Psoas muscle (tissue), 8 donors: ENCODE data around the gene LRP10. TPM values are rescaled to one million over a fixed set of nuclear protein-coding genes. Genes with fewer than 3 reads are reported as not detected.

Source experiments
- ATAC-seq, 4 donors: fragments of 200-7000 bp; cut with Tn5 transposase; one replicate each; pipeline ENCODE4 v1.9.1; 2020; ENCODE audit warnings: moderate library complexity in 3 of 4, mild to moderate bottlenecking in 2 of 4
- DNase-seq, 2 donors: peaks; one replicate each; pipeline ENCODE4 v3.0.0-alpha.2; 2020
- H3K27ac ChIP-seq: fragments of 200-600 bp; one replicate; pipeline ENCODE4 v1.8.0; 2022
- H3K27me3 ChIP-seq, 3 donors: fragments of 200-600 bp in 1 of 3; one replicate each; pipeline versions ENCODE4 v1.6.1 to v1.8.0; 2013 to 2022; ENCODE audit warnings: low read length in 2 of 3, mild to moderate bottlenecking in 2 of 3, moderate library complexity in 1 of 3; ENCODE audit not compliant: insufficient read depth in 3 of 3
- H3K36me3 ChIP-seq, 2 donors: fragments of 200-600 bp in 1 of 2; one replicate each; pipeline versions ENCODE4 v1.6.1 to v1.8.0; 2013 to 2022; ENCODE audit warnings: low read depth in 1 of 2, mild to moderate bottlenecking in 1 of 2, moderate library complexity in 1 of 2; ENCODE audit not compliant: insufficient read depth in 1 of 2
- H3K4me1 ChIP-seq: fragments of 200-600 bp; one replicate; pipeline ENCODE4 v1.8.0; 2022
- H3K4me3 ChIP-seq: fragments of 200-600 bp; one replicate; pipeline ENCODE4 v1.8.0; 2022; ENCODE audit warnings: mild to moderate bottlenecking
- H3K9me3 ChIP-seq: fragments of 200-600 bp; one replicate; pipeline ENCODE4 v1.8.0; 2022
- WGBS, 3 donors: extraction: QIAGEN DNeasy Blood & Tissue Kit; methylation state at CpG; one replicate each; pipeline versions ENCODE4 v1.1.6 to v1.1.7; 2013; 5-methylcytosine and 5-hydroxymethylcytosine counted together
- intact Hi-C, 2 donors: fragments of 100-400 bp; cut with DNase I; formaldehyde crosslinking; loops; one replicate each; pipeline versions ENCODE4 v1.11.0 to v1.14.2; 2022
- polyA plus RNA-seq, 3 donors: library from polyadenylated mRNA; stranded (reverse); fragments of 200-250 nt; gene quantifications; one replicate each; pipeline ENCODE4 v1.2.3, GENCODE V29; 2013
- total RNA-seq, 4 donors: library from RNA; stranded (reverse); fragmentation: NEBNext Ultra II Directional in 2 of 4; extraction: Animal tissue kit (Norgen Biotek cat#: 25700) in 2 of 4; gene quantifications; one replicate each; pipeline versions ENCODE4 v1.2.1 to v1.2.4, GENCODE V29; 2021 to 2023
- TF ChIP-seq, protein P1 (sequence below): fragments of 200-600 bp; IDR thresholded peaks from one replicate; pipeline ENCODE4 v1.8.0; 2022; ENCODE audit warnings: antibody characterized with exemption
- donor health status: healthy with polysubstance abuse.
- donor health status: DM: no; HTN: no; CAD: no; lungs with moderate emphysema.
- donor health status: Bipolar disorder and iron deficiency.
- donor health status: healthy.
- donor health status: DM: yes; HTN: yes; CAD: no.
- donor health status: DM: no; HTN: no; CAD: no.
- donor health status: DM: no; HTN: no; CAD: no.
- donor health status: DM: yes; HTN: yes; CAD: no.

LRP10 gene
- total and polyA plus RNA-seq, 7 donors: 18.1 to 50.6 (median 33.1) TPM

DNA sequence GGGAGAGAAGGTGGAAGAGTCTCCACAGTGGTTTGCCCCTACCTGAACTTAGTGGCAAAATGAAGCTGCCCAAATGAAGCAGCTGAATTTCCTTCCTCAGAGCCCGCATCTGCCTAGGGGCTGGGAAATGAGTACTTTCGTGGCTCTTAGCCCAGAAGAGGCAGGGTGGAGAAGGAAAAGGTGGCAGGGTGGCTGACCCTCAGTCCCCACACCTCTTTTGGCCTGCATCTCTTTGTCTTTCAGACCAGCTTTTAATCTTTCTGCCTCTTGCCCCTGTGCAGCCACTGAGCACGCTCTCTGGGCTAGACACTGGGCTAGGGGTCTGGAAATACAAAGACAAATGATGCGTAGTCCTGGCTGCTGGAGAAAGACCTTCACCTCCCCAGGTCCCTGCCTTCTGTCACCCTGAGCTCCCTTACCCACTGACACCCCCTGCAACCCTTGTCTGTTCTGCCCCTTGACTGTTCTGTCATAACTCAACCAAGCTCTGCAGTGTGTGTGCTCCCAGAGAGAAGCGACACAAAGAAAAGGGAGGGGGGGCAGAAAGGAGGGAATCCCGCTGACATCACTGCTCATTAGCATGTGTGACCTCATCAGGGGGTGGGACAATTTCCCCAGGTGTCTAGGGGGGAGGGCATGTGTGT lies 11.1 kb downstream of the LRP10 start:
- DNase-seq: no peak
- H3K4me3 ChIP-seq: no peak overlapping the region
- WGBS, 3 donors: 22 to 28% (median 26%) methylated on average over 6 of the region's 6 CpGs
- TF ChIP-seq, protein P1, sequence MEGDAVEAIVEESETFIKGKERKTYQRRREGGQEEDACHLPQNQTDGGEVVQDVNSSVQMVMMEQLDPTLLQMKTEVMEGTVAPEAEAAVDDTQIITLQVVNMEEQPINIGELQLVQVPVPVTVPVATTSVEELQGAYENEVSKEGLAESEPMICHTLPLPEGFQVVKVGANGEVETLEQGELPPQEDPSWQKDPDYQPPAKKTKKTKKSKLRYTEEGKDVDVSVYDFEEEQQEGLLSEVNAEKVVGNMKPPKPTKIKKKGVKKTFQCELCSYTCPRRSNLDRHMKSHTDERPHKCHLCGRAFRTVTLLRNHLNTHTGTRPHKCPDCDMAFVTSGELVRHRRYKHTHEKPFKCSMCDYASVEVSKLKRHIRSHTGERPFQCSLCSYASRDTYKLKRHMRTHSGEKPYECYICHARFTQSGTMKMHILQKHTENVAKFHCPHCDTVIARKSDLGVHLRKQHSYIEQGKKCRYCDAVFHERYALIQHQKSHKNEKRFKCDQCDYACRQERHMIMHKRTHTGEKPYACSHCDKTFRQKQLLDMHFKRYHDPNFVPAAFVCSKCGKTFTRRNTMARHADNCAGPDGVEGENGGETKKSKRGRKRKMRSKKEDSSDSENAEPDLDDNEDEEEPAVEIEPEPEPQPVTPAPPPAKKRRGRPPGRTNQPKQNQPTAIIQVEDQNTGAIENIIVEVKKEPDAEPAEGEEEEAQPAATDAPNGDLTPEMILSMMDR: no peak
- H3K27ac ChIP-seq: no peak overlapping the region
- intact Hi-C loops: no loop called here
- peaks cover 0 to 16% of the 10 kb centered on the region in 2 donors for H3K36me3 ChIP-seq
- H3K4me1 ChIP-seq: no peaks in the 10 kb centered on the region
- no peaks in the 10 kb centered on the region for H3K9me3 ChIP-seq
- peak in 3 of 4 donors; percentile 13 to 26 (median 20) for ATAC-seq
- H3K27me3 ChIP-seq: peaks cover 0 to 20% (median 0%) of the 10 kb centered on the region in 3 donors

DNA sequence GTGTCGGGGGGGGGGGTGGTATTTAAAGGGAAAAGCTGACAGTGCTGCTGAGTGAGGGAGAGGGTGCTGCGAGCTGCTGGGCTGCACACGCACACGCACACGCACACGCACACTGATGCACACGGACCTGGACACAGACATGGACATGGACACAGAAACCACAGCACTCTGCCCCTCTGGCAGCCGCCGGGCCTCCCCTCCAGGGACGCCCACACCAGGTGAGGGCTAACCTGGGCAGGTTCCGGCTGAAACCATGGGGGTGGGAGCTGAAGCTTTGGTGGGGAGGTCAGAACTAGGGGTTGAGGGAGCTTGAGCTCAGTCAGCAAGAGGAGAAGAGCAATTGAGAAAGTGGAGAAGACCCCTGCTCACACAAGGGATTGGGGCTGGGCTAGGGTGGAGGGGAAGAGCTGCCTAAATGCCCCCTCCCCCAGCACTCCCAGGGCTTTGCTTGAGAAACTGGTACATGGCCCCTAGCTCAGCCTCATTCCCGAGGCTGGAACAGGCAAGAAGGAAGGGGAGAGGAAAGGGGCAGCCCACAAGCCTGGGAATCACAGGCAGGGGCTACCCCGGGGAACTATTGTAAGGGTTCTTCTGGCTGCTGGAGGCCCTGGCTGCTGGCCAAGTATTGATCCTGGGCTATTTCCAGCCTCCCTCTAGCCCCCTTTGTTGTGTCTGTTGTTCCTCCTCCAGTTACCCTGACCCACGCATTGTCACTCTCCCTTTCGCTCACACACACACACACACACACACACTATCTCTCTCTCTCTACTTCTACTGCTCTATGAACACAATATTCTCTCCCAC lies 11.8 kb downstream of the LRP10 start, which contains the start of gene REM2:
Gene REM2, plus strand, starts transcription at position 50 of the 804 bp plus-strand sequence. Its CDS starts 66 bp downstream, at position 116.
- Histone ChIP-seq H3K27ac (no peak within 1 kb of the TSS), H3K9me3 (no peaks in the 10 kb centered on the region), H3K27me3 (peaks cover 0 to 26% (median 0%) of the 10 kb centered on the region in 3 donors), H3K36me3 (peaks cover 0 to 9% of the 10 kb centered on the region in 2 donors), H3K4me1 (no peaks in the 10 kb centered on the region), H3K4me3 (no peak within 1 kb of the TSS)
- intact Hi-C loops: no loop called here
- ATAC-seq: no peak
- WGBS, 3 donors: 22 to 31% (median 27%) methylated on average over 13 to 15 of the region's 15 CpGs
- TF ChIP-seq, protein P1: no peak
- DNase-seq: no peak

DNA sequence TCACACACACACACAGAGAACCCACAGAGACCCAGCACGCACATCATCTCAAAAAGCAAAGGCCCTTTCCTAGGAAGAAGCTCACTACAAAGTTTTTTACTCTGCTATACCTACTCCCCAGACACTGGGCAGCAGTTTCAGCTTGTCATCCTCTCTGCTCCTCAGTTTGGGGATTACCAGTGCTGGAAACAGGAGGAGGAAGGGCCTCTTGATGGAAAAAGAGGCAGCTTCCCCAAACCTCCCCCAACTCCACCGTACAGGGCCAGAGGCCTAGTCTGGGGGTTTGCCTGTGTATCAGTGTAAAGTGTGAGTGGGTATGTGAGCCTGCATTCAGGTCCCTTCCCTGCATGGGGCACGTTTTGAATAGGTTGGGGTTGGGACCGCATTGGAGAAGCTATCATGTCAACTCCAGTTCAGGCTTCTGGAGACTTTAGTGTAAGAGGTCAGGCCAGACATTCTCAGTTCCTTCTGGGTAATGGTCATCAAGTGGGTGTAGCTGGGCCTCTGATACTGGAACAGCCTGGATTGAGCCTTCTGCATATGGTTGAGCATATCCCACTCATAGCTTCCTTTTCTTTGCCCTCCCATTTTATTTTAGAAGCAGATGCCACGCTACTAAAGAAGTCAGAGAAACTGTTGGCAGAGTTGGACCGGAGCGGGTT lies 12.7 kb downstream of the LRP10 start:
- TF ChIP-seq, protein P1: no peak
- Histone ChIP-seq H3K9me3 (no peaks in the 10 kb centered on the region), H3K4me1 (no peaks in the 10 kb centered on the region), H3K27me3 (peaks cover 0 to 26% (median 0%) of the 10 kb centered on the region in 3 donors), H3K4me3 (no peak overlapping the region), H3K27ac (no peak overlapping the region), H3K36me3 (peaks cover 0 to 1% of the 10 kb centered on the region in 2 donors)
- intact Hi-C loops: no loop called here
- DNase-seq (no peak), ATAC-seq (no peak)
- WGBS, 3 donors: 87 to 90% (median 89%) methylated on average over 7 of the region's 7 CpGs

DNA sequence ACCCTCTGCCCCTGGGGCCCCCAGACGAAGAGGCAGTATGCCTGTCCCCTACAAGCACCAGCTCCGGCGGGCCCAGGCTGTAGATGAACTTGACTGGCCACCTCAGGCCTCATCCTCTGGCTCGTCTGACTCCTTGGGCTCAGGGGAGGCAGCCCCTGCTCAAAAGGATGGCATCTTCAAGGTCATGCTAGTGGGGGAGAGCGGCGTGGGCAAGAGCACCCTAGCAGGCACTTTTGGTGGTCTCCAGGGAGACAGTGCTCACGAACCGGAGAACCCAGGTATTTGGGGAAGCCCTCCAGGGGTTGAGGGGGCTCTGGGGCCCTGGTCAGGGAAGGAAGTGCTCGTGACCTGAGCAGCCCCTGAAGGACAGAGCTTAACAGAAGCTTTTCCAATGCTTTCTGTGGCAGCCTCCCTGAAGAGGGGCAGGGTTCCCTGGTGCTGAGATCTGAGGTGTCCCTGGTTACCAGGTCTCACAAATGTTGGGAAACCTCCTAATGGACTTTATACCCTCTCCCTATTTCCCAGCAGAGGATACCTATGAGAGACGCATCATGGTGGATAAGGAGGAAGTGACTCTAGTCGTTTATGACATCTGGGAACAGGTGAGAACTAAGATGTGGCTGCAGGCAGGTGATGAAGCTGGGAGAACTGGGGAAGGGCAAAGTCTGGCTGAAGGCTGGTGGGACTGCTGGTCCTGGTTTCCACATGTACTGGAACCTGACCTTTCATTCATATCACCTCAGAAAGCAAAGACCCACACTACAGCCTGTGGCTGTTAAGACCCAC lies 13.4 kb downstream of the LRP10 start:
- TF ChIP-seq, protein P1: no peak
- no peak for DNase-seq
- Histone ChIP-seq H3K9me3 (no peaks in the 10 kb centered on the region), H3K4me1 (no peaks in the 10 kb centered on the region), H3K27ac (no peak overlapping the region), H3K4me3 (no peak overlapping the region), H3K36me3 (no peaks in the 10 kb centered on the region), H3K27me3 (peaks cover 0 to 26% (median 0%) of the 10 kb centered on the region in 3 donors)
- WGBS, 3 donors: 90 to 92% (median 90%) methylated on average over 11 of the region's 11 CpGs
- intact Hi-C loops: no loop called here
- no peak for ATAC-seq
